Thymus (tissue), 14 donors: ENCODE data around the gene RFLNA. TPM values are rescaled to one million over a fixed set of nuclear protein-coding genes. Genes with fewer than 3 reads are reported as not detected.

Source experiments
- DNase-seq, 9 donors: peaks; one replicate each; pipeline ENCODE4 v3.0.0-alpha.2; 2013; ENCODE audit warnings: low spot score in 9 of 9, low read depth in 6 of 9, missing footprints in 1 of 9
- H3K27ac ChIP-seq, 2 donors: one replicate each; pipeline ENCODE4 v1.5.1; 2013; ENCODE audit warnings: control low read depth in 1 of 2, low read depth in 1 of 2, low read length in 1 of 2, mild to moderate bottlenecking in 1 of 2, moderate library complexity in 1 of 2
- H3K27me3 ChIP-seq, 2 donors: one replicate each; pipeline ENCODE4 v1.5.1; 2013; ENCODE audit warnings: low read length in 1 of 2; ENCODE audit not compliant: control insufficient read depth in 2 of 2, insufficient read depth in 1 of 2
- H3K36me3 ChIP-seq, 2 donors: one replicate each; pipeline ENCODE4 v1.5.1; 2013; ENCODE audit warnings: low read length in 1 of 2, mild to moderate bottlenecking in 1 of 2, moderate library complexity in 1 of 2; ENCODE audit not compliant: control insufficient read depth in 2 of 2, insufficient read depth in 2 of 2
- H3K4me1 ChIP-seq, 2 donors: one replicate each; pipeline ENCODE4 v1.5.1; 2013; ENCODE audit warnings: low read length in 2 of 2; ENCODE audit not compliant: control insufficient read depth in 2 of 2, insufficient read depth in 2 of 2
- H3K4me3 ChIP-seq, 2 donors: one replicate each; pipeline ENCODE4 v1.5.1; 2013; ENCODE audit warnings: low read length in 2 of 2, control low read depth in 1 of 2, mild to moderate bottlenecking in 1 of 2
- H3K9me3 ChIP-seq, 2 donors: one replicate each; pipeline ENCODE4 v1.5.1; 2013; ENCODE audit warnings: low read length in 1 of 2, mild to moderate bottlenecking in 1 of 2; ENCODE audit not compliant: control insufficient read depth in 2 of 2, insufficient read depth in 1 of 2
- WGBS: extraction: QIAGEN DNeasy Blood & Tissue Kit; methylation state at CpG from one replicate; pipeline ENCODE4 v1.1.7; 2013; 5-methylcytosine and 5-hydroxymethylcytosine counted together
- long read RNA-seq, 10 donors: transcript quantifications; one replicate each; lab custom pipeline, GENCODE V29; 2026
- polyA plus RNA-seq: library from polyadenylated mRNA; stranded (reverse); fragments of 200-250 nt; gene quantifications from one replicate; pipeline ENCODE4 v1.2.3, GENCODE V29; 2013
- total RNA-seq: library from RNA; stranded (reverse); fragments of 120-200 nt; gene quantifications from one replicate; pipeline ENCODE4 v1.2.4, GENCODE V29; 2013
- donor health status: healthy.

RFLNA gene
- total RNA-seq, result 0.33 TPM
- polyA plus RNA-seq, result 0.59 TPM
- long read RNA-seq, donor 1, result 0 reads
- long read RNA-seq, donor 2, result 0 reads
- long read RNA-seq, donor 3, result 0 reads
- long read RNA-seq, donor 4, result 0 reads
- long read RNA-seq, donor 5, partial matches to known transcripts, result 0 of 2 reads
- long read RNA-seq, donor 5, other reads (novel, unspliced or antisense), result 0 of 2 reads
- long read RNA-seq, donor 6, result 0 reads
- long read RNA-seq, donor 7, result 0 reads
- long read RNA-seq, donor 8, partial matches to known transcripts, result 0 of 1 reads
- long read RNA-seq, donor 8, other reads (novel, unspliced or antisense), result 0 of 1 reads
- long read RNA-seq, donor 9, result 0 reads
- long read RNA-seq, donor 10, result 0 reads

GRCh38 chr12:124294780-124295341 is at the start of gene RFLNA:
Gene RFLNA, plus strand, starts transcription at chr12:124295093. Its CDS starts 337 bp downstream, at chr12:124295430.
- Histone ChIP-seq H3K27ac (no peak within 1 kb of the TSS), H3K36me3 (no peaks in the 10 kb centered on the region), H3K4me3 (peak within 1 kb of the TSS in 1 of 2 donors; percentile 28), H3K4me1 (peaks cover 7 to 15% of the 10 kb centered on the region in 2 donors), H3K27me3 (peaks cover 32 to 59% of the 10 kb centered on the region in 2 donors), H3K9me3 (peaks cover 0 to 3% of the 10 kb centered on the region in 2 donors)
- no peak for DNase-seq
- 4% methylated on average over 66 of the region's 66 CpGs for WGBS

- DNase-seq, result no peak
- Histone ChIP-seq H3K27me3 (no peaks in the 10 kb centered on the region), H3K9me3 (no peaks in the 10 kb centered on the region), H3K4me3 (no peak overlapping the region), H3K27ac (no peak overlapping the region), H3K4me1 (peaks cover 0 to 2% of the 10 kb centered on the region in 2 donors), H3K36me3 (no peaks in the 10 kb centered on the region)
- WGBS, result 72% methylated on average over 2 of the region's 2 CpGs
Observed at GRCh38 chr12:124247331-124247730, 47.6 kb upstream of the RFLNA start.

- WGBS, result 90% methylated on average over 20 of the region's 20 CpGs
- Histone ChIP-seq H3K9me3 (no peaks in the 10 kb centered on the region), H3K4me1 (peaks cover 0 to 2% of the 10 kb centered on the region in 2 donors), H3K27ac (no peak overlapping the region), H3K4me3 (no peak overlapping the region), H3K36me3 (no peaks in the 10 kb centered on the region), H3K27me3 (no peaks in the 10 kb centered on the region)
- DNase-seq, result no peak
Observed at GRCh38 chr12:124248941-124249825, 45.7 kb upstream of the RFLNA start.

- DNase-seq, result no peak
- H3K4me3 ChIP-seq, result no peak overlapping the region
- peaks cover 0 to 2% of the 10 kb centered on the region in 2 donors for H3K27me3 ChIP-seq
- peaks cover 0 to 2% of the 10 kb centered on the region in 2 donors for H3K4me1 ChIP-seq
- WGBS, result 97% methylated on average over 7 of the region's 7 CpGs
- no peaks in the 10 kb centered on the region for H3K36me3 ChIP-seq
- no peak overlapping the region for H3K27ac ChIP-seq
- H3K9me3 ChIP-seq, result peaks cover 0 to 5% of the 10 kb centered on the region in 2 donors
Observed at GRCh38 chr12:124251186-124251585, 43.7 kb upstream of the RFLNA start.

GRCh38 chr12:124252964-124253363 is 41.9 kb upstream of the RFLNA start:
- Histone ChIP-seq H3K27ac (no peak overlapping the region), H3K27me3 (peaks cover 0 to 3% of the 10 kb centered on the region in 2 donors), H3K4me3 (no peak overlapping the region), H3K36me3 (no peaks in the 10 kb centered on the region), H3K9me3 (peaks cover 0 to 5% of the 10 kb centered on the region in 2 donors), H3K4me1 (peaks cover 0 to 2% of the 10 kb centered on the region in 2 donors)
- 98% methylated on average over 6 of the region's 6 CpGs for WGBS
- no peak for DNase-seq

GRCh38 chr12:124254126-124254525 is 40.8 kb upstream of the RFLNA start:
- Histone ChIP-seq H3K27me3 (peaks cover 0 to 5% of the 10 kb centered on the region in 2 donors), H3K4me3 (no peak overlapping the region), H3K9me3 (peaks cover 0 to 5% of the 10 kb centered on the region in 2 donors), H3K27ac (no peak overlapping the region), H3K36me3 (no peaks in the 10 kb centered on the region), H3K4me1 (peaks cover 0 to 2% of the 10 kb centered on the region in 2 donors)
- no peak for DNase-seq
- WGBS, result 98% methylated on average over 10 of the region's 10 CpGs

- no peak overlapping the region for H3K27ac ChIP-seq
- H3K4me3 ChIP-seq, result no peak overlapping the region
- peaks cover 0 to 16% of the 10 kb centered on the region in 2 donors for H3K27me3 ChIP-seq
- DNase-seq, result no peak
- 35% methylated on average over 23 of the region's 23 CpGs for WGBS
- H3K9me3 ChIP-seq, result peaks cover 0 to 4% of the 10 kb centered on the region in 2 donors
- H3K4me1 ChIP-seq, result no peaks in the 10 kb centered on the region
- H3K36me3 ChIP-seq, result no peaks in the 10 kb centered on the region
Observed at GRCh38 chr12:124259154-124260066, 35.5 kb upstream of the RFLNA start.

GRCh38 chr12:124261885-124262284 is 33.0 kb upstream of the RFLNA start:
- peaks cover 0 to 14% of the 10 kb centered on the region in 2 donors for H3K27me3 ChIP-seq
- 95% methylated on average over 12 of the region's 12 CpGs for WGBS
- H3K36me3 ChIP-seq, result no peaks in the 10 kb centered on the region
- H3K4me3 ChIP-seq, result no peak overlapping the region
- no peak for DNase-seq
- no peaks in the 10 kb centered on the region for H3K4me1 ChIP-seq
- no peaks in the 10 kb centered on the region for H3K9me3 ChIP-seq
- no peak overlapping the region for H3K27ac ChIP-seq
